HEK293 (cell line): ENCODE measurements around the gene ERP29.
A peak's percentile ranks its signal among the peaks of the same experiment; 100 is the strongest.

ENCODE experiments used
- CTCF ChIA-PET: fragments of 350-600 bp; formaldehyde crosslinking; extraction: SDS; loops from one replicate; lab custom pipeline; 2021; ENCODE audit warnings: antibody characterized with exemption; lab: Yijun Ruan, JAX
- POLR2A ChIA-PET: fragments of 300-600 bp; formaldehyde crosslinking; extraction: SDS; loops from one replicate; lab custom pipeline; 2020; ENCODE audit warnings: antibody characterized with exemption, inconsistent platforms; lab: Yijun Ruan, JAX
- H3K27ac ChIP-seq: fragments of 200-500 bp; sonication (Bioruptor generic); 2 replicates; pipeline ENCODE4 v1.5.1; 2014; ENCODE audit warnings: low read depth, low read length, control low read depth, inconsistent platforms; ENCODE audit errors: extremely low read depth
- H3K36me3 ChIP-seq, 2 experiments: fragments of 200-500 bp in 1 of 2; sonication (Bioruptor generic) in 1 of 2; 1 replicate in 1 of 2; 2 replicates in 1 of 2; pipeline ENCODE4 v1.5.1; 2014 to 2017; ENCODE audit warnings: inconsistent platforms in 2 of 2, low read length in 2 of 2; ENCODE audit not compliant: control insufficient read depth in 2 of 2, insufficient read depth in 1 of 2
- H3K4me1 ChIP-seq: fragments of 200-500 bp; sonication (Bioruptor generic); 2 replicates; pipeline ENCODE4 v1.5.1; 2014; ENCODE audit warnings: mild to moderate bottlenecking, low read length, inconsistent platforms; ENCODE audit not compliant: control insufficient read depth, insufficient read depth
- H3K4me3 ChIP-seq: 2 replicates; pipeline ENCODE4 v1.5.1; 2011; ENCODE audit warnings: low read depth, mild to moderate bottlenecking, control low read depth, low read length, moderate library complexity
- H3K9me3 ChIP-seq: fragments of 200-500 bp; sonication (Bioruptor generic); 2 replicates; pipeline ENCODE4 v1.5.1; 2014; ENCODE audit warnings: low read depth, low read length, inconsistent platforms; ENCODE audit not compliant: control insufficient read depth, insufficient read depth
- KLF9 ChIP-seq: fragments of 450-650 bp; formaldehyde crosslinking; IDR thresholded peaks from 2 replicates; pipeline ENCODE4 v1.5.1; 2016; ENCODE audit warnings: missing biosample characterization, missing genetic modification characterization, low read depth
- PATZ1 ChIP-seq: fragments of 450-650 bp; formaldehyde crosslinking; IDR thresholded peaks from 2 replicates; pipeline ENCODE4 v1.5.1; 2016; ENCODE audit warnings: missing biosample characterization, missing genetic modification characterization
- PRDM6 ChIP-seq: fragments of 450-650 bp; formaldehyde crosslinking; IDR thresholded peaks from 2 replicates; pipeline ENCODE4 v1.5.1; 2017; ENCODE audit warnings: missing biosample characterization, missing genetic modification characterization
- ZBTB10 ChIP-seq: fragments of 450-650 bp; formaldehyde crosslinking; IDR thresholded peaks from 2 replicates; pipeline ENCODE4 v1.5.1; 2016; ENCODE audit warnings: missing biosample characterization, missing genetic modification characterization
- ZBTB17 ChIP-seq: fragments of 450-650 bp; formaldehyde crosslinking; IDR thresholded peaks from 2 replicates; pipeline ENCODE4 v1.5.1; 2016; ENCODE audit warnings: missing biosample characterization, missing genetic modification characterization
- ZBTB6 ChIP-seq: fragments of 450-650 bp; formaldehyde crosslinking; IDR thresholded peaks from 2 replicates; pipeline ENCODE4 v1.5.1; 2017; ENCODE audit warnings: missing biosample characterization, missing genetic modification characterization
- ZEB2 ChIP-seq: fragments of 450-650 bp; formaldehyde crosslinking; IDR thresholded peaks from 2 replicates; pipeline ENCODE4 v1.5.1; 2016; ENCODE audit warnings: missing biosample characterization, missing genetic modification characterization
- ZNF121 ChIP-seq: fragments of 450-650 bp; formaldehyde crosslinking; IDR thresholded peaks from 2 replicates; pipeline ENCODE4 v1.5.1; 2016; ENCODE audit warnings: missing biosample characterization, missing genetic modification characterization
- ZNF148 ChIP-seq: fragments of 450-650 bp; formaldehyde crosslinking; IDR thresholded peaks from 2 replicates; pipeline ENCODE4 v1.5.0; 2017; ENCODE audit warnings: missing biosample characterization, missing genetic modification characterization, borderline replicate concordance
- ZNF16 ChIP-seq: fragments of 450-650 bp; formaldehyde crosslinking; IDR thresholded peaks from 2 replicates; pipeline ENCODE4 v1.5.1; 2016; ENCODE audit warnings: low read depth, missing biosample characterization, missing genetic modification characterization
- ZNF211 ChIP-seq: fragments of 450-650 bp; formaldehyde crosslinking; IDR thresholded peaks from 2 replicates; pipeline ENCODE4 v1.5.1; 2016; ENCODE audit warnings: low read depth, missing biosample characterization, missing genetic modification characterization
- ZNF223 ChIP-seq: fragments of 450-650 bp; formaldehyde crosslinking; IDR thresholded peaks from 2 replicates; pipeline ENCODE4 v1.5.1; 2016; ENCODE audit warnings: missing biosample characterization, missing genetic modification characterization
- ZNF23 ChIP-seq: fragments of 450-650 bp; formaldehyde crosslinking; IDR thresholded peaks from 2 replicates; pipeline ENCODE4 v1.5.1; 2016; ENCODE audit warnings: missing biosample characterization, missing genetic modification characterization, borderline replicate concordance
- ZNF37A ChIP-seq: fragments of 450-650 bp; IDR thresholded peaks from 2 replicates; pipeline ENCODE4 v1.5.1; 2018; ENCODE audit warnings: missing biosample characterization, missing genetic modification characterization
- ZNF548 ChIP-seq: fragments of 450-650 bp; formaldehyde crosslinking; IDR thresholded peaks from 2 replicates; pipeline ENCODE4 v1.5.1; 2016; ENCODE audit warnings: missing biosample characterization, missing genetic modification characterization
- ZNF571 ChIP-seq: fragments of 450-650 bp; formaldehyde crosslinking; IDR thresholded peaks from 2 replicates; pipeline ENCODE4 v1.5.0; 2017; ENCODE audit warnings: missing biosample characterization, missing genetic modification characterization
- ZNF624 ChIP-seq: fragments of 450-650 bp; formaldehyde crosslinking; IDR thresholded peaks from 2 replicates; pipeline ENCODE4 v1.5.1; 2017; ENCODE audit warnings: missing biosample characterization, missing genetic modification characterization
- ZNF776 ChIP-seq: fragments of 450-650 bp; formaldehyde crosslinking; IDR thresholded peaks from 2 replicates; pipeline ENCODE4 v1.5.0; 2017; ENCODE audit warnings: missing biosample characterization, missing genetic modification characterization, borderline replicate concordance
- ZNF791 ChIP-seq: fragments of 450-650 bp; formaldehyde crosslinking; IDR thresholded peaks from 2 replicates; pipeline ENCODE4 v1.5.1; 2016; ENCODE audit warnings: missing biosample characterization, missing genetic modification characterization
- ZSCAN4 ChIP-seq: fragments of 450-650 bp; formaldehyde crosslinking; IDR thresholded peaks from 2 replicates; pipeline ENCODE4 v1.5.1; 2017; ENCODE audit warnings: missing biosample characterization, missing genetic modification characterization
- ZXDB ChIP-seq: fragments of 450-650 bp; formaldehyde crosslinking; IDR thresholded peaks from 2 replicates; pipeline ENCODE4 v1.5.1; 2016; ENCODE audit warnings: missing biosample characterization, missing genetic modification characterization

ERP29 gene

GRCh38 chr12:112005419-112006395 is 7.5 kb upstream of the ERP29 start (continued):
- TF ChIP-seq PATZ1 (tag by site-specific recombination) (peak; percentile 29; the same call in 1 of the 2 replicates), ZBTB10 (tag by site-specific recombination) (no peak), ZBTB17 (tag by site-specific recombination) (peak; percentile 96), ZNF791 (no peak), ZSCAN4 (tag by site-specific recombination) (no peak), ZNF548 (no peak), ZBTB6 (tag by site-specific recombination) (no peak), ZNF23 (tag by site-specific recombination) (no peak), ZXDB (tag by site-specific recombination) (0 out of 2 replicates have a peak, but pooled peaks have one; percentile 48)

GRCh38 chr12:112007945-112008344 is 5.3 kb upstream of the ERP29 start:
- Histone ChIP-seq H3K4me1 (peaks cover 16% of the 10 kb centered on the region), H3K36me3 (no peaks in the 10 kb centered on the region; a peak in 1 of 3 replicates), H3K27ac (no peak overlapping the region), H3K9me3 (no peaks in the 10 kb centered on the region), H3K4me3 (no peak overlapping the region)
- POLR2A ChIA-PET, result no interaction called here
- CTCF ChIA-PET, result interaction anchor here (0.9 kb wide), 1 partner anchor 22 kb away, joined by 3 read pairs; no protein-coding TSS in a partner anchor
- TF ChIP-seq ZNF571 (tag by site-specific recombination), result no peak
- no peak for TF ChIP-seq ZNF121 (tag by site-specific recombination)
- TF ChIP-seq ZNF211, result no peak
- no peak for TF ChIP-seq ZNF776 (tag by site-specific recombination)

GRCh38 chr12:112008918-112009317 is 4.3 kb upstream of the ERP29 start:
- H3K4me3 ChIP-seq, result no peak overlapping the region
- H3K27ac ChIP-seq, result no peak overlapping the region
- TF ChIP-seq ZNF223 (tag by site-specific recombination) (no peak), PRDM6 (peak; percentile 75), ZNF624 (no peak), ZNF16 (tag by site-specific recombination) (no peak), ZNF148 (no peak), ZEB2 (tag by site-specific recombination) (no peak), ZNF37A (tag by site-specific recombination) (no peak), KLF9 (tag by site-specific recombination) (no peak)
- H3K9me3 ChIP-seq, result no peaks in the 10 kb centered on the region
- peaks cover 16% of the 10 kb centered on the region for H3K4me1 ChIP-seq
- H3K36me3 ChIP-seq, result no peaks in the 10 kb centered on the region; a peak in 1 of 3 replicates
- POLR2A ChIA-PET, result no interaction called here
- CTCF ChIA-PET, result no interaction called here
